ENCODE measurements around the gene AFP. TPM values are rescaled to one million over a fixed set of nuclear protein-coding genes. Genes with fewer than 3 reads are reported as not detected.
"Not testable (repeated sequence)": the region's sequence is repeated elsewhere in the genome, so short reads cannot be mapped to it uniquely, and the experiment has no call there.

Gene AFP
- not detected for polyA plus RNA-seq (2012; ENCODE audit: insufficient read depth, insufficient read length)

DNA sequence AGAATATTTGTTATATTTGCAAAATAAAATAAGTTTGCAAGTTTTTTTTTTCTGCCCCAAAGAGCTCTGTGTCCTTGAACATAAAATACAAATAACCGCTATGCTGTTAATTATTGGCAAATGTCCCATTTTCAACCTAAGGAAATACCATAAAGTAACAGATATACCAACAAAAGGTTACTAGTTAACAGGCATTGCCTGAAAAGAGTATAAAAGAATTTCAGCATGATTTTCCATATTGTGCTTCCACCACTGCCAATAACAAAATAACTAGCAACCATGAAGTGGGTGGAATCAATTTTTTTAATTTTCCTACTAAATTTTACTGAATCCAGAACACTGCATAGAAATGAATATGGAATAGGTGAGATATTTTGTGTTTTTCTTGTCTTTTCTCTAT, at the start of gene AFP:
Gene AFP (plus strand): TSS at position 238 of the 400 bp plus-strand sequence. CDS start 42 bp downstream, at position 280.
- no peak within 1 kb of the TSS for H3K4me3 ChIP-seq (ENCODE audit: low read length)
- no peak for DNase-seq (ENCODE audit: low read depth, low spot score)

DNA sequence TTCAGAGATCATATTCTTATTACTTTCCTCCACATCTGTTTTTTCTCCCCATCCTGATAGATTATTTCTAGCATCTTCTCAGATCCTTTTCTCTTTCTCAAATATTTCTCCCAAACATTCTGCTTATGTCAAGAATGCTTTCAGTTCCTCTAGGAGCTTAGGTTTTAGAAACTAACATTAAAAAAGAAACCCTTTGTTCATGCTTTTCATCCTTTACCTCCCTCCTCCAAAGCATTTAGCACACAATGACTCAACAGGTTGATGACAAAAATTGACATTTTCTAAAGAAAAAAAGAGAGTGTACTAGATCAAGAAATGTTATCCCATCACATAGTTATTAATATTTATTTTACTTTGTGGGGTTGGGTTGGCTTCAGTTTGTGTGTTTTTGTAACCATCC, 48.5 kb upstream of the AFP start:
- DNase-seq (ENCODE audit: low read depth, low spot score): no peak
- H3K4me3 ChIP-seq (ENCODE audit: low read length): no peak overlapping the region

- DNase-seq (ENCODE audit: low read depth, low spot score): no peak
- no peak overlapping the region for H3K4me3 ChIP-seq (ENCODE audit: low read length)
Observed at GRCh38 chr4:73388887-73389286, 47.1 kb upstream of the AFP start.

DNA sequence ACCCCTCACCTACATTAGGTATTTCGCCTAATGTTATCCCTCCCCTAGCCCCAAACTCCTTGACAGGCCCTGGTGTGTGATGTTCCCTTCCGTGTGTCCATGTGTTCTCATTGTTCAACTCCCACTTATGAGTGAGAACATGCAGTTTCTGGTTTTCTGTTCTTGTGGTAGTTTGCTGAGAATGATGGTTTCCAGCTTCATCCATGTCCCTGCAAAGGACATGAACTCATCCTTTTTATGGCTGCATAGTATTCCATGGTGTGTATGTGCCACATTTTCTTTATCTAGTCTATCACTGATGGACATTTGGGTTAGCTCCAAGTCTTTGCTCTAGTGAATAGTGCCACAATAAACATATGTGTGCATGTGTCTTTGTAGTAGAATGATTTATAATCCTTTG, 46.4 kb upstream of the AFP start:
- not testable (repeated sequence) for DNase-seq (ENCODE audit: low read depth, low spot score); H3K4me3 ChIP-seq (ENCODE audit: low read length)

DNA sequence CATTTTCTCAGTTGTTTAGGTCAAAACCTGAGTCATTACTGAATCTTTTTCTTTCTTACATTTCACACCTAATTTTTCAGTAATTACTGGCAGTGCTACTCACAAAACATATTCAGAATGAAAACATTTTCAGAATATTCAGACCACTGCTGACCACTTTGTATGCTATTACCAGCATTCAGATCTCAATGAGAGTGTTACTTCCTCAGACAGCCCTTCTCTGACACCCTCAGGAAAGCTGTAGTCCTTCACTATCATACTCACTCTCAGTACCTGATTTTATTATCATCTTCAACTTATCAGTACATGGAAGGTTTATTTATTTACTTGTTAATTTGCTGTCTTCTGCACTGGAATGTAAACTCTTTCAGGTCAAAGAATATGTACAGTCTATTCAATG, 44.2 kb upstream of the AFP start:
- DNase-seq (ENCODE audit: low read depth, low spot score): no peak
- no peak overlapping the region for H3K4me3 ChIP-seq (ENCODE audit: low read length)

DNA sequence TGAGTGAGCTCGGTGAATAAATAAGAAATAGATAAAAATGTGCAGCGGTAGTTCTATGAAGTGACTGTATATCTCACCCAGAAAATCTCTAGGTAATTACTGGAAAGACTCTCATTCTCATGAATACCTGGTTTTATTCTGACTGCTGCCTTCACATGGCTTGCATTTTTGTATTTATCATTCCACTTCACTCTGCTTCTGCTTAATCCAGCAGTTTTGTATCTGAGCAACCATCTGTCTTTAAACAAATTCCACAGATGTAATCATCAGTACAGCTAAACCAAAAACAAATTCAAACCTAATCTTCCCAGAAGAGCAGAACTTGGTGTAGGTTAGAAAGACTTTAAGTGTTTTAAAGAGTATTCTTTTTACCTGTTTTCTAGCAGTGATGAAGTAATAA, 43.1 kb upstream of the AFP start:
- no peak overlapping the region for H3K4me3 ChIP-seq (ENCODE audit: low read length)
- DNase-seq (ENCODE audit: low read depth, low spot score): no peak

DNA sequence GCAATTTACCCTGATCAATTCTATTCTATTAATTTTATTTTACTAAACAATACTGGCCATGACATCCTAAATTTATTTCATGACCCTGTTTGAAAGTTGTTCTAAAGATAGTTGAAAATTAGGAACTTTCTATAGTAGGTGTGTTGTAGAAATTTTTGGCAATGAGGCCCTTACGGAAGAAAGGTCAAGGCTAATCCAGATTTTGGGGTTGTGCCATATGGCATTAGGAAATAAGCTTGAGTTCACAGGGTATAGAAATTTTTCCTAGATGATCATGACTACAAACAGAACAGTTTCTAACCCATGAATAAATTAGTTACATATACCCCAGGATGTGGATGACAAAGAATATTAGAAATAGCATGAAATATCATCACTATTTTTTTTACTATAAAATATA, 39.7 kb upstream of the AFP start:
- DNase-seq (ENCODE audit: low read depth, low spot score): no peak

DNA sequence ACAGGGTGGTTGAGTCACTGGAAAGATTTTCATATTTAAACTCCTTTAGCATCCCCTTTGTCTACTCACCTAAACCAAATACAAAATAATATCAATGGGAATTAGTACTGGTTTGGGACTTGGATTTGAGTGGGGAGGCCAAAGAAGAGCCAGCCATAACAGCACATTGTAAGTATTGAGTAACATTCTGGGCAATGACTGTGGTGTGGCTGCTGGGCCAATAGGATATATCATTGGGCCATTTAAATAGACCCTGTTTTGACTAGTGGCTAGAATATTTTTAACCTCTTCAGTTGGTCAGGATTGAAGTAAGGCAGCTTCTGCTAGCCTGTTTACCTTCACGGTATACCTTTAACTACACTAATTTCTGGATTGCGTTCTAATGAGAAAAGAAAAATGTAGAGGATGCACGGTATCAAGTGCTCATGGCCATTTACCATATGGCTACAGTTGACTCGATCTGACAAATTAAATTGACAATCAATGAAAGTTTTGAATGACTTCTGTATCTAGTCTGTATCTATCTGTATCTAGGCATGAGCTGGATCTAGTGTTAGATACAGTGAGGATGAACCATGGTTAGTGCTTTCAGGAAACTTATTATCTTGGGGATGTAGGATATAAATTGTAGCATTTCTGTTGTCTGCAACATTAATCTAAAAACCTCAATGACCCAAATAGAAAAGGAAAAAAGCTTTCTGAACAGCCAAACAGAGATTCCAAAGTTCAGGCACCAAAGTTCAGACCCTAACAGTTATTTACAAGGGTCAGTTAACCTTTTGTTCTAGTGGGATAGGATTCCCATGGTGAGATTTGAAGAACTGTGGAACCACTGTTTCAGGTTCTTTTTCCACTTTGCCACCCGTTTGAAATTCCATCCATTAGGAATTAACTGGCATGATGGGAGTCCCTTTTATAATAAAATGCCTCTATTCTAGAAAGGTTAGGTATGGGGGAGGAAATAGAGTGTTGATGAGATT, 38.7 kb upstream of the AFP start:
- H3K4me3 ChIP-seq (ENCODE audit: low read length): no peak overlapping the region
- no peak for DNase-seq (ENCODE audit: low read depth, low spot score)

More for the DNA sequence above, 39.7 kb upstream of the AFP start:
- no peak overlapping the region for H3K4me3 ChIP-seq (ENCODE audit: low read length)

DNA sequence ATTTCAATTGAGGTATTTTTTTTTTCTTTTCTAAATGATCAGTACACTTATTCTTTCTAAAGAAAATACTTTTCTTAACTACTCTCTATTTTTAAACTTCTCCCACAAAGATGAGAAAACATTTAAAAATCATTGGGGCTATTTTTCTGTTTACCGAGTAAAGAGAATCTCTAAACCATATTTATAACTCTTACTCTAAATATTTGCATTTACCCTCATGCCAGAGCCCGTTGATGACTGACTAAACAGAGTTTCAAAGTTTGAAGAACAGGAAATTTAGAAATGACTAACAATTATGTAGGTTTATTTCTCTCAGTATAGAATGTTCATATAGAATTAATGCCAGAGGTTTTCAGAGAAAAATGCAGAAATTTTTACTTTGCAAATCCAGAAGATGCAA, 34.6 kb upstream of the AFP start:
- no peak for DNase-seq (ENCODE audit: low read depth, low spot score)

DNA sequence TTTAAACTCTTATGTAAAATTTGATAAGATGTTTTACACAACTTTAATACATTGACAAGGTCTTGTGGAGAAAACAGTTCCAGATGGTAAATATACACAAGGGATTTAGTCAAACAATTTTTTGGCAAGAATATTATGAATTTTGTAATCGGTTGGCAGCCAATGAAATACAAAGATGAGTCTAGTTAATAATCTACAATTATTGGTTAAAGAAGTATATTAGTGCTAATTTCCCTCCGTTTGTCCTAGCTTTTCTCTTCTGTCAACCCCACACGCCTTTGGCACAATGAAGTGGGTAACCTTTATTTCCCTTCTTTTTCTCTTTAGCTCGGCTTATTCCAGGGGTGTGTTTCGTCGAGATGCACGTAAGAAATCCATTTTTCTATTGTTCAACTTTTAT, 32.0 kb upstream of the AFP start, which contains the start of gene ALB:
Gene ALB (plus strand): TSS at position 246 of the 400 bp plus-strand sequence. CDS start 41 bp downstream, at position 287.
- H3K4me3 ChIP-seq (ENCODE audit: low read length): no peak within 1 kb of the TSS
- DNase-seq (ENCODE audit: low read depth, low spot score): no peak

More for the DNA sequence above, 34.6 kb upstream of the AFP start:
- H3K4me3 ChIP-seq (ENCODE audit: low read length): no peak overlapping the region

- DNase-seq (ENCODE audit: low read depth, low spot score): no peak
Observed at GRCh38 chr4:73404457-73404856, 31.6 kb upstream of the AFP start.

DNA sequence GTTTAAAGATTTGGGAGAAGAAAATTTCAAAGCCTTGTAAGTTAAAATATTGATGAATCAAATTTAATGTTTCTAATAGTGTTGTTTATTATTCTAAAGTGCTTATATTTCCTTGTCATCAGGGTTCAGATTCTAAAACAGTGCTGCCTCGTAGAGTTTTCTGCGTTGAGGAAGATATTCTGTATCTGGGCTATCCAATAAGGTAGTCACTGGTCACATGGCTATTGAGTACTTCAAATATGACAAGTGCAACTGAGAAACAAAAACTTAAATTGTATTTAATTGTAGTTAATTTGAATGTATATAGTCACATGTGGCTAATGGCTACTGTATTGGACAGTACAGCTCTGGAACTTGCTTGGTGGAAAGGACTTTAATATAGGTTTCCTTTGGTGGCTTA, 30.9 kb upstream of the AFP start:
- no peak overlapping the region for H3K4me3 ChIP-seq (ENCODE audit: low read length)
- DNase-seq (ENCODE audit: low read depth, low spot score): no peak

More at GRCh38 chr4:73404457-73404856, 31.6 kb upstream of the AFP start:
- H3K4me3 ChIP-seq (ENCODE audit: low read length): no peak overlapping the region

- no peak overlapping the region for H3K4me3 ChIP-seq (ENCODE audit: low read length)
- DNase-seq (ENCODE audit: low read depth, low spot score): no peak
Observed at GRCh38 chr4:73406548-73406875, 29.5 kb upstream of the AFP start.

DNA sequence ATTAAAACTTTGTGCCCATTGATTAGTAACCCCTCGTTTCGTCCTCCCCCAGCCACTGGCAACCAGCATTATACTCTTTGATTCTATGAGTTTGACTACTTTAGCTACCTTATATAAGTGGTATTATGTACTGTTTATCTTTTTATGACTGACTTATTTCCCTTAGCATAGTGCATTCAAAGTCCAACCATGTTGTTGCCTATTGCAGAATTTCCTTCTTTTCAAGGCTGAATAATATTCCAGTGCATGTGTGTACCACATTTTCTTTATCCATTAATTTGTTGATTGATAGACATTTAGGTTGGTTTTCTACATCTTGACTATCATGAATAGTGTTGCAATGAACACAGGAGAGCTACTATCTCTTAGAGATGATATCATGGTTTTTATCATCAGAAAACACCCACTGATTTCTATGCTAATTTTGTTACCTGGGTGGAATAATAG, 28.8 kb upstream of the AFP start:
- DNase-seq (ENCODE audit: low read depth, low spot score): no peak
- H3K4me3 ChIP-seq (ENCODE audit: low read length): no peak overlapping the region

DNA sequence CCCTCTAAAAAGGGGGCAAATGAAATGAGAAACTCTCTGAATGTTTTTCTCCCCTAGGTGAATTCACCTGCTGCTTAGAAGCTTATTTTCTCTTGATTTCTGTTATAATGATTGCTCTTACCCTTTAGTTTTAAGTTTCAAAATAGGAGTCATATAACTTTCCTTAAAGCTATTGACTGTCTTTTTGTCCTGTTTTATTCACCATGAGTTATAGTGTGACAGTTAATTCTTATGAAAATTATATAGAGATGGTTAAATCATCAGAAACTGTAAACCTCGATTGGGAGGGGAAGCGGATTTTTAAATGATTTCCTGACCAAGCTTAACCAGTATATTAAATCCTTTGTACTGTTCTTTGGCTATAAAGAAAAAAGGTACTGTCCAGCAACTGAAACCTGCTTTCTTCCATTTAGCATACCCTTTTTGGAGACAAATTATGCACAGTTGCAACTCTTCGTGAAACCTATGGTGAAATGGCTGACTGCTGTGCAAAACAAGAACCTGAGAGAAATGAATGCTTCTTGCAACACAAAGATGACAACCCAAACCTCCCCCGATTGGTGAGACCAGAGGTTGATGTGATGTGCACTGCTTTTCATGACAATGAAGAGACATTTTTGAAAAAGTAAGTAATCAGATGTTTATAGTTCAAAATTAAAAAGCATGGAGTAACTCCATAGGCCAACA, 27.7 kb upstream of the AFP start:
- H3K4me3 ChIP-seq (ENCODE audit: low read length): no peak overlapping the region
- no peak for DNase-seq (ENCODE audit: low read depth, low spot score)

DNA sequence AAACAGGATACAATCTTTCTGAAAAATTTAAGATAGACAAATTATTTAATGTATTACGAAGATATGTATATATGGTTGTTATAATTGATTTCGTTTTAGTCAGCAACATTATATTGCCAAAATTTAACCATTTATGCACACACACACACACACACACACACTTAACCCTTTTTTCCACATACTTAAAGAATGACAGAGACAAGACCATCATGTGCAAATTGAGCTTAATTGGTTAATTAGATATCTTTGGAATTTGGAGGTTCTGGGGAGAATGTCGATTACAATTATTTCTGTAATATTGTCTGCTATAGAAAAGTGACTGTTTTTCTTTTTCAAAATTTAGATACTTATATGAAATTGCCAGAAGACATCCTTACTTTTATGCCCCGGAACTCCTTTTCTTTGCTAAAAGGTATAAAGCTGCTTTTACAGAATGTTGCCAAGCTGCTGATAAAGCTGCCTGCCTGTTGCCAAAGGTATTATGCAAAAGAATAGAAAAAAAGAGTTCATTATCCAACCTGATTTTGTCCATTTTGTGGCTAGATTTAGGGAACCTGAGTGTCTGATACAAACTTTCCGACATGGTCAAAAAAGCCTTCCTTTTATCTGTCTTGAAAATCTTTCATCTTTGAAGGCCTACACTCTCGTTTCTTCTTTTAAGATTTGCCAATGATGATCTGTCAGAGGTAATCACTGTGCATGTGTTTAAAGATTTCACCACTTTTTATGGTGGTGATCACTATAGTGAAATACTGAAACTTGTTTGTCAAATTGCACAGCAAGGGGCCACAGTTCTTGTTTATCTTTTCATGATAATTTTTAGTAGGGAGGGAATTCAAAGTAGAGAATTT, 26.8 kb upstream of the AFP start:
- H3K4me3 ChIP-seq (ENCODE audit: low read length): no peak overlapping the region
- no peak for DNase-seq (ENCODE audit: low read depth, low spot score)

DNA sequence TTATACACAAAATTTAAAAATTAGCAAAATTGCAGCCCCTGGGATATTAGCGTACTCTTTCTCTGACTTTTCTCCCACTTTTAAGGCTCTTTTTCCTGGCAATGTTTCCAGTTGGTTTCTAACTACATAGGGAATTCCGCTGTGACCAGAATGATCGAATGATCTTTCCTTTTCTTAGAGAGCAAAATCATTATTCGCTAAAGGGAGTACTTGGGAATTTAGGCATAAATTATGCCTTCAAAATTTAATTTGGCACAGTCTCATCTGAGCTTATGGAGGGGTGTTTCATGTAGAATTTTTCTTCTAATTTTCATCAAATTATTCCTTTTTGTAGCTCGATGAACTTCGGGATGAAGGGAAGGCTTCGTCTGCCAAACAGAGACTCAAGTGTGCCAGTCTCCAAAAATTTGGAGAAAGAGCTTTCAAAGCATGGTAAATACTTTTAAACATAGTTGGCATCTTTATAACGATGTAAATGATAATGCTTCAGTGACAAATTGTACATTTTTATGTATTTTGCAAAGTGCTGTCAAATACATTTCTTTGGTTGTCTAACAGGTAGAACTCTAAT, 26.0 kb upstream of the AFP start:
- no peak overlapping the region for H3K4me3 ChIP-seq (ENCODE audit: low read length)
- no peak for DNase-seq (ENCODE audit: low read depth, low spot score)

DNA sequence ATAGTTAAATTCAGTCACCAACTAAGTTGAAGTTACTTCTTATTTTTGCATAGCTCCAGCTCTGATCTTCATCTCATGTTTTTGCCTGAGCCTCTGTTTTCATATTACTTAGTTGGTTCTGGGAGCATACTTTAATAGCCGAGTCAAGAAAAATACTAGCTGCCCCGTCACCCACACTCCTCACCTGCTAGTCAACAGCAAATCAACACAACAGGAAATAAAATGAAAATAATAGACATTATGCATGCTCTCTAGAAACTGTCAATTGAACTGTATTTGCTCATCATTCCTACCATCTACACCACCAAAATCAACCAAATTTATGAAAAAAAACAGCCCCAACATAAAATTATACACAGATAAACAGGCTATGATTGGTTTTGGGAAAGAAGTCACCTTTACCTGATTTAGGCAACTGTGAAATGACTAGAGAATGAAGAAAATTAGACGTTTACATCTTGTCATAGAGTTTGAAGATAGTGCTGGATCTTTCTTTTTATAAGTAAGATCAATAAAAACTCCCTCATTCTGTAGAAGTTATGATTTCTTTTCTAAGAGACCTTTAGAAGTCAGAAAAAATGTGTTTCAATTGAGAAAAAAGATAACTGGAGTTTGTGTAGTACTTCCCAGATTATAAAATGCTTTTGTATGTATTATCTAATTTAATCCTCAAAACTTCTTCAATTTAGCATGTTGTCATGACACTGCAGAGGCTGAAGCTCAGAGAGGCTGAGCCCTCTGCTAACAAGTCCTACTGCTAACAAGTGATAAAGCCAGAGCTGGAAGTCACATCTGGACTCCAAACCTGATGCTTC, 24.9 kb upstream of the AFP start:
- no peak overlapping the region for H3K4me3 ChIP-seq (ENCODE audit: low read length)
- DNase-seq (ENCODE audit: low read depth, low spot score): no peak
